ENCODE results near the gene CECR2.

The CECR2 gene

DNA sequence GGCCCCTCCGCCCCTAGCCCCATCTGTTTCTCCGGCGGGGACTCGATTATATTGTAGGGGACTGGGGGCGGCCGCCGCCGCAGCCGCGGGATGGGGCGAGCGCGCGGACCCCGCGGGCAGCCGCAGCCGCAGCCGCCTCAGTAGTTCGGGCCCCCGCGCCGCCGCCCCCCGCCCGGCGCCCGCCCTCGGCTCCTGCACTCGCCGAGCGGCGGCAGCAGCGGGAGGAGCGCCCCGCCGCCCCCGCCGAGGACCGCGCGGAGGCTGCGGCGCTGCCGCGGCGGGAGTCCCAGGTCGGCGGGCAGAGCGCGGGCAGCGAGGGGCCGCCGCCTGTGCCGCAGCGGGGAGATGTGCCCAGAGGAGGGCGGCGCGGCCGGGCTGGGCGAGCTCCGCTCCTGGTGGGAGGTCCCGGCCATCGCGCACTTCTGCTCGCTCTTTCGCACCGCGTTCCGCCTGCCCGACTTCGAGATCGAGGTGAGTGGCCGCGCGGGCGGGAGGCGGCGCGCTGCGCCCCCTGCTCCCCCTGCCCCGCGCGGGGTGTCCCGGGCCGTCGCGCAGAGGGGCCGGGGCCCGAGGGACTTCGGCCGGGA is at the start of gene CECR2:
TSS of gene CECR2 (plus strand) at position 22 of the 587 bp plus-strand sequence. CDS start at position 346, 324 bp downstream.
- peak; percentile 6 for DNase-seq

DNA sequence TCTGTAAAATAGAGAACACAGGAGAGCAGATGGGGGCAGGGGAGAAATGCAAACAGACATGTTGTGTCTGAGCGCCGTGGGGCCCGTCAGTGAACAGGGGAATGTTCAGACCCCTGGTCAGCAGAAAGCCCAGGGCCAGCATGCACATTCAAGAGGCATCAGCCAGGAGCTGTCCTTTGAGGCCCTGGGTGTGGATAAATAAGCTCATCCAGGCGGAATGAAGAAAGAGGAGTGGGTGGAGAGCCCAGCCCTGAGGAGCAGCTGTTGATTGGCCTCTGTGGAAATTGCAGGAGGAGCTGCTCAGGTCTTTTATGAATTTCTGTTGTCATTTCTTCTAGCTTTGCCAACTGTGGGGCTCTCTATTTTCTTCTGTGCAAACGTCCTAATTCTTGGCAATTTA is 49.7 kb upstream of the CECR2 start:
- no peak for DNase-seq

DNA sequence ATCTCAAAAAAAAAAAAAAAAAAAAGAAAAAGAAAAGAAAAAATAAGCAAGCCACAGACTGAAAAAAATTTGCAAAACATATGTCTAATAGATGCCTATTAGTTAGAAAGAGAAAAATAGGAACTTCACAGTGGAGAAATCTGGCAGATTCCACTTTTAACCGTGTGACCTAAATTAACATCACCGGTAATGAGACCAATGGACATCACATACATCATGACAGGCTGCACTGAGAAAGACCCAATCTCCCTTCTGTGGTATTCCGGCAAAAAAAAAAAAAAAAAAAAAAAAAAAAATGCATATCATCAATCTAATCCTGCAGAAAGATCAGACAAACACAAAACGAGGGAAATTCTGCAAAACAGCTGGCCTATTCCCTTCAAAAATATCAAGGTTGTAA is 46.7 kb upstream of the CECR2 start:
- DNase-seq: no peak

DNA sequence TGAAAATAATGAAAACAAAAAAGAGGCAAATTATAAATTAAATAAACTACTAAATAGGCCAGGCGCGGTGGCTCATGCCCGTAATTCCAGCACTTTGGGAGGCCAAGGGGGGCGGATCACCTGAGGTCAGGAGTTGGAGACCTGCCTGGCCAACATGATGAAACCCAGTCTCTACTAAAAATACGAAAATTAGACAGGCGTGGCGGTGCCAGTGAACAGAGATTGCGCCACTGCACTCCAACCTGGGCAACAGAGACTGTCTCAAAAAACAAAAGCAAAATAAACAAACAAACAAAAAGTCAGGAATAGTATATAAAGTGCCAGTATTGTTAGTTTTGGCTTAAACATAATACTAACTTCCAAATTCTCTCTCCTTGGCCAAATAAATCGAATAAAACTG is 37.6 kb upstream of the CECR2 start:
- no peak for DNase-seq

DNA sequence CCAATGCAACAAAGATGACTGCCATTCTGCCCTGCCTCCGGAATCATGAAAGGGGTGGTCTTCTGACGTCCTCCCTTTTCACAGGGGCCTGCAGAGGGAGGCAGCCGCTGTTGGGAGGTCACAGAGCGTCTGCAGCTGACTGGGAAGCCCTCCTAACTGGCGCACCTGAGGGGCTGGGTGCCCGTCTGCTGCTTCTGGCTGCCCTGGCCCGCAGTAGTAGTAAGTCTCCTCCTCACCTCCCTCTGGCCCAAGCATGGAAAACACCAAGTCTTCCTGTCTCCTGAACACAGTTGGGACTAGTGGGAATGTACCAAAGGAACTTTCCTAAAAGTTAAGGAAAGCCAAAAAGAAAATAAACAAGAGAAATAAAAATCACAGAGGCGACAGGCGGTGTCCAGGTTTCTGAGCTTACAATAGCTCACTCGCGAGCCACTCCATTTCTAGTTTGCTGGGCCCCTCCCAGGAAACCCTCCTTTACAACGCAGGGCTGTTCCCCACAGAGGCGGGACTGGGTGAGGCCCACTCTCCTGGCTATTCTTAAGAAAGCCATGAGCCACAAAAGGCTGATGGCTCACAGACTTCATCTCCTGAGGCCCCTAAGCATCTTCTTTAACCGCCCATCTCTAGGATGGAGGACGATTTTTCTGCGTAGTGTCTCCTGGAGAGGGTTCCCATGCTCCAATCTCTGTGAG is 37.0 kb upstream of the CECR2 start:
- DNase-seq: no peak

DNA sequence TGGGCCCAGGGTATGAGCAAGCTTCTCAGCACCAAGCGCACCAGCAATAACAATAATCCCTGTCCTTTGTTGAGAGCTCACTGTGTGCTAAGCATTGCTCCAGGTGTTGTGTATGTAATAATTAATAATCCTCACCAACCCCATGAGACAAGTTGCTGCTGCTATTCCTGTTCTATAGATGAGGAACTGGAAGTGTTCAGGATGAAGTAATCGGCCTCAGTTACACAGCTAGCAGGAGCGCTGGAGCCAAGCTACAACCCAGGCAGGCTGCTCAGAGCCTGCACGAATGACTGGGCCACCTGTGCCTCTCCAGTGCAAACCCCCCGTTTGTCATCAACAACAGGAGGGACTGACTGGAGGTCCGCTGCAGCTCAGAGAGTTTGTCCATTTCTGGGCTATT is 35.2 kb upstream of the CECR2 start:
- DNase-seq: no peak

DNA sequence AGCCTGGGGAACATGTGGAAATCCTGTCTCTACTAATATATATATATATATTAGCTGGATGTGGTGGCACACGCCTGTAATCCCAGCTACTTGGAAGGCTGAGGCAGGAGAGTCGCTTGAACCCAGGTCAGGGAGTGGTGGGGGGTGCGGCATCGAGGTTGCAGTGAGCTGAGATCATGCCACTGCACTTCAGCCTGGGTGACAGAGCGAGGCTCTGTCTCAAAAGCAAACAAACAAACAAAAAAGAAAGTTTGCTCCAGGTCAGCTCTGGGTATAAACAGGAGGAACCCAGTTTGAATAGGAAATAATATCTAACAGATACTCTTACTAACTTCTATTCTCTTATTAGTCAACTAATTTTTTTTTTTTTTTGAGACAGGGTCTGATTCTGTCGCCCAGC is 34.3 kb upstream of the CECR2 start:
- no peak for DNase-seq

DNA sequence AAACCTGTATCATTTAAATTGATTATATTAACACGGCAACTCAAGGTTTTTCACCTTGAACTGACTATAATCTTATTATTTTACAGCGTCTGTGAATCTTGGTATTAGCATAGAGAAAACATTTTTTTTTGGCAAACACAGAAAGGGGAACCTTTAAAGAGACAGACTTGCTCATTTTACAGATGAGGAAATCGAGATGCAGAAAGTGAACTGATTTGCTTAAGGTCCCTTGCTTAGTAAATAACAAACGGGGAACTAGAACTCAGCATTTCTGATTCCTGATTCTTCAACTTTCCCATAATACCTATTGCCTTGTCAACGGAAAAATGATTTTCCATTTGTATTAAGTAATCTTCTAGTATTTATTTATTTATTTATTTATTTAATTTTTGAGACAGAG is 33.2 kb upstream of the CECR2 start:
- DNase-seq: no peak

DNA sequence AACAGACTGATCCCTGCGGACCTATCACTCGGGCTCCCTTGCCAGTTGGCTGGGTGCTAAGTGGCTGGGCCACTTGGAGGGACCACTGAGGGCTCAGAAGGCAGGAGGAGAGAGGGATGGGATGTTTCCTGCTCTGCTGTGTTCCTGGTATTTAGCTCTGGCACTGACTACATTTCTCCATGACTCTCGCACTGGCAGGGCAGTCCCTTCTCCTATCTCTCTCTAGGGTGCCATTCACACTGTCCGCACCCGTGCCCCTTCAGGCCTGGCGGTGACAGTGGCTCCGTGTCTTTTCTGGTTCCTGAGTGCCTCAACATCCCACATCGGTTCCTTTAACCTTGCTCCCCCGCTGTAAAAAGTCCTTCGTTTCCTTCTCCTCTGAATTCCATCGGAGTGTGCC is 31.6 kb upstream of the CECR2 start:
- no peak for DNase-seq

DNA sequence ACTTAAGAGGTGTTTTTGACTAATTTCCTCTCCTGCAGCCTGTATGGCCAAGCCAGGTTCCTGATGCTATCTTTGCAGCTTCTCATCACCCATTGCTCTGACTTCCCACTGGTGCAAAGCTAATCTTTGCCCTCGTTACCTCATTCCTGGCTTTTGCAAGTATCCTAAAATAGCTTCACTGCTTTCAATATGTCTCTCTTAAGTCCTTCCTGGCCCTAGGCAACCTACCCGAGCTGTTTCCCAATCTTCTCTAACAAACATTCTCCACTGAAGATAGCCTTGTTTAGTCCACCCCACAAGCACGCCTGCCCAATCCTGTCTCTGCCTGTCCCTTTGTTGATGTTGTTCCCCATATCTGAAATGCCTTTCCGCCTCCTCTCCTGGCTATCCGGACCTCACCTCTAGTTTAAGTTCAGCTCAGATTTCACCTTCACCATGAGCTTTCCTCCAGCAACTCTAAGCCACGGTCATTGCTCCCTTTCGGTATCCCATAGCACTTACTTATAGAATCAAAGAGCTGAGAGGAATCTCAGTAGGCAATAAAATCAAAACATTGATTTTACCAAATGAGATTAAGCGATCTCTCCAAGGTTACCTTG is 30.1 kb upstream of the CECR2 start:
- DNase-seq: no peak

DNA sequence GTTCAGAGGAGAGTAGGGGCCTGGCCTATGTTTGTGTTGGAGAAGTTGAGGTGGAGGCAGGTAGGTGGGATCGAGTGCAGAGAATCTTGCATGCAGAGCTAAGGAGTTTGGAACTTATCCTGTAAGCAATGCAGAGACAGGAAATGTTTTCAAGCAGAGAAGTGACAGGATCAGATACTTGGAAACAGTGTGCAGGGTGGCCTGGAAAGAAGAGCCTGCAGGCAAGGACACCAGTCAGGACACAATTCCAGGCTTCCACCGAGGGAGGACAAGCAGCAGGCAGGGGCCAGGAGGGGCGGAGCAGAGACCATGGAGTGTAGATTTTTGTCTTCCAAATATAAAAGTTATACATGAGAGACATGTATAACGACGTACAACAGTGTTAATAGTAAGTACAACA is 26.9 kb upstream of the CECR2 start:
- no peak for DNase-seq

DNA sequence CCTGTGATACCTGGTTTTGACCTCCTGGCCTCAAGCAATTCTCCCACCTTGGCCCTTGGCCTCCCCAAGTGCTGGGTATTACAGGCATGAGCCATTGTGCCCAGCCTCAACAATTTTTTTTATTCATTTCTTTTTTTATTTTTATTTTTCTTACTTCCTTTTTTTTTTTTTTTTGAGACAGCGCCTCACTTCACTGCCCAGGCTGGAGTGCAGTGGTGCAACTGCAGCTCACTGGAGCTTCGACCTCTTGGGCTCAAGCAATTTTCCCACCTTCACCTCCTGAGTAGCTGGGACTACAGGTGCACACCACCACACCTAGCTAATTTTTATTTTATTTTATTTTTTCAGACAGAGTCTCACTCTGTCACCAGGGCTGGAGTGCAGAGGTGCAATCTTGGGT is 25.5 kb upstream of the CECR2 start:
- no peak for DNase-seq

DNA sequence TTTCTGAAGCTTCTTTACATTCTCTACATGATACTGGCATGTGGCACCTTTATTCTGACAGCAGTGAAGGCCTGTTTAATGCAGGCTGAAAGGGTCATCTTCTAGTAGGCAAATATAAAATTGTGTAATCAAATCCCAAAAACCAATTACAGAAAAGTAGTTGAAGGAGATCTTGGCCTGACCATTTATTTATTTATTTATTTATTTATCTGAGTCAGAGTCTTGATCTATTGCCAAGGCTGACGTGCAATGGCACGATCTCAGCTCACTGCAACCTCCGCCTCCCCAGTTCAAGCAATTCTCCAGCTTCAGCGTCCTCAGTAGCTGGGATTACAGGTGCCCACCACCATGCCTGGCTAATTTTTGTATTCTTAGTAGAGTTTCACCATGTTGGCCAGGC is 22.7 kb upstream of the CECR2 start:
- no peak for DNase-seq

DNA sequence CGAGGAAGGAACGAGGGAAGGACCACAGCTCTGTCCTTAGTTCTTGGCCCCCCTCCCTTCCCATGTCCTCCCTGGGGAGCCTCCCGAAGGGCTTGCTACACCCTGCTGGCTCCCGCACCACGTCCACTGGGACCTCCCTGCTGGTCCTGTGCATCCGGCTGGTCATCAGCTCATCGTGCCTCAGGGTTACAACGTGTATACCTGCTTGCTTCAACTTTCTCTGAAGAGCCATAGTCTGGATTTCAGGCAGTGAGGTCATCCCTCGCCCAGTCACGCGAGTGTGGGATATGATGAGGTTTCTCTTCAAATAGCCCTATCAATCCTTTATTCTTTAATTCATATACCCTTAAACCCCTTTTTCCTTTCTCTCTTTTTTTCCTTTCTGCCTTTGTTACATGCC is 21.5 kb upstream of the CECR2 start:
- no peak for DNase-seq

DNA sequence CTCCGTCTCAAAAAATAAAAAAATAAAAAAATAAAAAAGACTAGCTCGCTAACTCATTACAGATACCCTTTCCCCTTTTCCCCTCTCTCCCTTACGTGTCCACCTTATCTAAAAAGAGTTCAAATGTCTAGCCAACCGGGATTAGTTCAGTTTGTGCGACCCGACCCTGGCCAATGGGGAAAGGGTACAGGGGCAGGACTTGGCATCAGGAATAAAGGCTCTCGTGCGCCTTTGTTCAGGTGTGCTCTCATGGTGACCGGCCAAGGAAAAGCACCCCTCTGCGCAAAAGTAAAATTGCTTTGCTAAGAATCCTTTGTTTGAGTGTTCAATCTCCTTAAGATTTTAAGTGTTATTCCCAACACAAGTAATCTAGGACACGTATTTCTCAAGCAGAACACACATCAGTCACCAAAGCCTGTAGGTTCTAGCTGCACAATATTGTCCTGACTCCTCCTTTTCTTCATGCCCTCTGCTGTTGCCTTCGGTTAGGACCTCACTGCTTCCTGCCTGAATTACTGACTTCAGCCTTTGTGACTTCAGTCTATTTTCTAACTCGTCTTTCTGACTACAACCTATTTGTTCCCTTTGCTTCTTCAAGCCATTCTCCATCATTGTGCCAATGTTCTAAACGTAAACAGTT is 20.7 kb upstream of the CECR2 start:
- no peak for DNase-seq

DNA sequence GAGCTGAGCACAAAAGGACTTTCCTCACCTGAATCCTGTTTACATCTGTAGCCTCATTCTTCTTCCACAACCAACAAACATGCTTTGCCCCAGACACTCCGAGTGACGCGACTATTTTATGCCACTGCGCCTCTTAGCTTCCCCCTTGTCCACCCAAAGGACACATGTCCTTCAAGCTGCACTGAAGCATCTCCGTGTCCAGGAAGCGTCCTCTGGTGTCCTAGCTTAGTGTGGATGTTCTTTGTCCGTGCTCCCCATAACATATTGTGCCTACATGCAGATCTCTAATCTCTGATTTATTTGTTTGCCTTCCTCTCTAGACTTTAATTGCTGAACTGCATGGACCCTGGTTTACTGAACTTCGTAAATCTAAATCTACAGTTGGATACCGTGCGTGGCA is 20.1 kb upstream of the CECR2 start:
- DNase-seq: no peak

DNA sequence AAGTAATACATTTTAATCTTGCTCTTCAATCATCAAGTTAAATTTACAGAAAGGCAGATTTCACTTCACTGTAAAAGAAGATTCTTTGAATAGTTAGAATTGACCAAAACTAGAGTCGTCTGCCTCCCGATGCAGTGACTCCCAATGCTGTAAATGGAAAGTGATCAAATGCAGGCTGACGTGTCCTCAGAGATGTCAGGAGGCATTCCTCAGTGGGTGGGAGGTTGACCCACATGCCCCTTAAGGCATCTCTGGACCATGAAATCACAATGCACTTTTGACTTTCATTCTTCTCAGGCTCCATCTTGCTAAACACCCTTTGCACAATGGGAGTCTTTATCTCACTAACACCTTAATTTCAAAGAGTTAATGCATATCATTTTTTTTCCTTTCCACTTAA is 19.0 kb upstream of the CECR2 start:
- DNase-seq: no peak

DNA sequence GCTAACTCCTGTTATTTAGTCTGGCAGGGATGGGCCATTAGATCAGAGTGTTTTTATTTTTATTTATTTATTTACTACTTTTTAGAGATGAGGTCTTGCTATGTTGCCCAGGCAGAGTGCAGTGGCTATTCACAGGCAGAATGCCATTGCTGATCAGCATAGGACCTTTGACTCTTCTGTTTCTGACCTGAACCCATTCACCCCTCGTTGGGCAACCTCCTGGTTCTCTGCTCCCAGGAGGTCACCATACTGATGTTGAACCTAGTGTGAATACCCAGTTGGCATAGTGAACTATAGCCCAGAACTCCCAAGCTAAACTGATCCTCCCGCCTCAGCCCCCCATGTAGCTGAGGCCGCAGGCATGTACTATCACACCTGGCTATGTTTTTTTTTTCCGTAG is 16.5 kb upstream of the CECR2 start:
- no peak for DNase-seq

DNA sequence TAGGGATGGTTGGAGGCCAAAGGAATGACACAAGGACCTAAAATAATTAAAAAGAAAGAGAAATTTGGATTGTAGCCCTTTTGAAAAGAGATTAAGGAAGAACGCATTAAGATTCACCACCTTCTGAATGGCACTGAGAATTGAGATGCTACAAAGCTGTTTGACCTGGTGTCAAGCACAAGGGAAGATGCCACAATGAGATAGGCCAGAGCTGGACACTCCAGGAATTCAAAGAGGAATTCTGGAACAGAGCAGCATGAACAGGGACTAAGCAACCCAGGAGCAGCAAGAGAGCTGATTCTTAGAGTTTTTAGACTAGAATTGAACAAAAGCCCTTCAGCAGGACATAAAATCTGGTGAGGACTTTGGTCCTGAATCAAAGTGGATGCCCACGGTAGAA is 11.6 kb upstream of the CECR2 start:
- DNase-seq: no peak

DNA sequence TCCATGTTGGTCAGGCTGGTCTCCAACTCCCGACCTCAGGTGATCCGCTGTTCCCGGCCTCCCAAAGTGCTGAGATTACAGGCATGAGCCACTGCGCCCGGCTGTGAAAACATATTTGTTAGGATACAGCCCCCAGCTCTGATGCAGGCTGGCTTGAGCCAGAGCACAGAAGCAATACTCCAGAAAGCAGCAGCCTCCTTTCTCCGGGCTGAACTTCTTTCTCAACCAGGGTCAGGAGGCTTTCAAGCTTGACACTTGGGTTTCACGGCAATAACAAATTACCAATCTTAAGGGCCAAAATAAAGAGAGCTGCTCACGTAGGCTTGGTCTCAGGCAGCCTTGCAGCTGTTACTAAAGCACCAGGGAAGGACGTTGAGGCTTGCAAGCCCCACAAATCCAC is 10.8 kb upstream of the CECR2 start:
- no peak for DNase-seq

DNA sequence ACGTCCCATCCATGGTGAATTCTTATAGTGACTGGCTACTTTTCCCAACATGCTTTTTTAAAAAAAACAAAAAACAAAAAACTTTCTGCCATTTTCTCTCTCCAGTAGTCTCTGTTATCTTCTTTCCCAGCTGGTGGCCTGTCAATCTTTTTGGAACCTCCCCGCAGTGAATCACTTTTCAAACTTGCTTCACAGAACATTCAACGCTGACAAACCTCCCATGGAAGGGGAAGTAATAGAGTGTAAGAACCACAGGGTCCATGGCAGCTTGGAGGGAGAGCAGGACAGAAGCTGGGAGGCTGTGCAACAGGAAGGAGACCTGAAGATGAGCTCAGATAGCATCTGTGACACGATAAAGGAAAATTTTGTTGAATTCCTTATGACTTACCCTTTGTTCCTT is 9.8 kb upstream of the CECR2 start:
- no peak for DNase-seq

DNA sequence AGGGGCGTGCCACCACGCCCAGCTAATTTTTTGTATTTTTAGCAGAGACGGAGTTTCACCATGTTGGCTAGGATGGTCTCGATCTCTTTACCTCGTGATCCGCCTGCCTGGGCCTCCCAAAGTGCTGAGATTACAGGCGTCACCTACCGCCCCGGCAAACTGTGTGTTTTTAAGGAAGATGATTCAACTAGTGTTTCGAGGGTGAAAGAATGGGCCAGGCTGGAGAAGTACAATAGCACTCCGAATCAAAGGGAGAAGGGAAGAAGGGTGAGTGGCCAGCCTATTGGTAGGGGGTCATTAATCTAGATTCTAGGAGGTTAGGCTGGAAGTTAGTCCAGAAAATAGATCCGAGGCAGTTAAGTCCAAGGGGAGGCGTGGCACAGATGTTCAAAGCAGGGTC is 2.9 kb upstream of the CECR2 start:
- DNase-seq: no peak

DNA sequence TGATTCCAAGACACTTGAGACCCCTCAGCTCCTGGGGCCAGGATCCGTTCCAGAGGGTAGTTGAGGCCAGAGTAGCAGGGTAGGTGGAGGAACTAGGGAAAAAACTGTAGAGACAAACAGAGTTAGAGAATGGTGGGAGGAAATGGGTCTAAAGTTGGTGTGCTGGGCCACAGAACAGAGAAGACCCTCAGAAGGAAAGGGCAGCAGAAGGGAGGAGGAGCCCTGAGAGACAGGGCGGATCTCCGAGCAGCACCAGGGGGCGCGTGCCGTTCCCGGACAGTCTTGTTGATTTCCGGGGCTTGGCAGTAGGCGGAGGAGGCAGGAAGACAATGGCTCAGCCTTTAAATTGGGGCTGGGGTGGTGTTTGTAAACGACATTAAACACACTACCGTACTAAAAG is 2.4 kb upstream of the CECR2 start:
- peak; percentile 7 for DNase-seq

DNA sequence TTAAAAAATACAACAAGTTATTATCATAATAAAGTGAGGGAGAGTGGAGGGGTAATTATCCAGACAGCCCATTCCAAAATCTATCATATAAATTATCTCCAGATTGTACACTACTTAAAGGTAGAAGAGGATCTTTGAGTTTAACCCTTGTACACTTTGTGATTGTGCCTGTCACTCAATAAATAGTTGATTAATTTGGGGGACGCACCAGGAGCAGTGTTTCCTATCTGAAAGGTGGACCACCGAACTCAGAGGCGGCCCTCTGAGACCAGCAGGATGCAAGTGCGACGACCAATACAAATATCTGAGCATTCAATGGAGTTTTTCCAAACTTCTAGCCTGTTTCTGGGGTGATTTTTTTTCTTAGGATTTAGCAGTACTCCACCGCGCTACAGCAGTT is 1.1 kb upstream of the CECR2 start:
- no peak for DNase-seq

Measured in CD4-positive, alpha-beta T cell treated with Interleukin-12 subunit alpha and Interleukin-12 subunit beta, for 1 hour (primary cell).